Endothelial cell of umbilical vein (primary cell): Measurements from ENCODE around the gene LAMP5. TPM values are rescaled to one million over a fixed set of nuclear protein-coding genes. Genes with fewer than 3 reads are reported as not detected.

Source experiments
- BruUV-seq: library from RNA; stranded (reverse); fragments of 400-500 nt; replicated peaks from 2 replicates; lab custom pipeline; 2021; lab: Mats Ljungman, UMichigan
- CTCF ChIA-PET: fragments of 300-600, 350-600 bp; sonication (Branson Sonifier 250); formaldehyde crosslinking; loops from one replicate; lab custom pipeline; 2021; ENCODE audit warnings: antibody characterized with exemption, inconsistent platforms; lab: Charles Lee
- POLR2A ChIA-PET: fragments of 300-600, 350-600 bp; sonication (Branson Sonifier 250); formaldehyde crosslinking; loops from one replicate; lab custom pipeline; 2021; ENCODE audit warnings: antibody characterized with exemption, inconsistent platforms; lab: Charles Lee
- DNase-seq: peaks from one replicate; pipeline ENCODE4 v3.0.0-alpha.2; 2011; ENCODE audit warnings: low read depth, low spot score
- FAIRE-seq: peaks from 2 replicates; lab custom pipeline; 2011; peaks lifted over from hg19 to GRCh38; lab: Jason Lieb, UNC
- H2AFZ ChIP-seq: 2 replicates; pipeline ENCODE4 v1.6.0; 2012; ENCODE audit warnings: low read depth, low read length, control low read depth, inconsistent platforms
- H3K27ac ChIP-seq: 2 replicates; pipeline ENCODE4 v1.5.1; 2011; ENCODE audit warnings: low read depth, mild to moderate bottlenecking, control low read depth, low read length, moderate library complexity; ENCODE audit not compliant: insufficient read depth
- H3K27me3 ChIP-seq, 2 experiments: 2 replicates each; pipeline versions ENCODE4 v1.6.0 to v1.6.1; 2011; ENCODE audit warnings: low read length in 2 of 2, mixed read lengths in 1 of 2; ENCODE audit not compliant: control insufficient read depth in 2 of 2, insufficient read depth in 2 of 2
- H3K36me3 ChIP-seq, 2 experiments: 2 replicates in 1 of 2; 3 replicates in 1 of 2; pipeline ENCODE4 v1.5.1; 2011; ENCODE audit warnings: low read length in 2 of 2, mild to moderate bottlenecking in 1 of 2, moderate library complexity in 1 of 2; ENCODE audit not compliant: control insufficient read depth in 2 of 2, insufficient read depth in 2 of 2; ENCODE audit errors: extremely low read depth in 1 of 2
- H3K4me1 ChIP-seq: 3 replicates; pipeline ENCODE4 v1.5.1; 2011; ENCODE audit warnings: mild to moderate bottlenecking, low read length; ENCODE audit not compliant: control insufficient read depth, insufficient read depth; ENCODE audit errors: extremely low read depth
- H3K4me2 ChIP-seq: 2 replicates; pipeline ENCODE4 v1.6.1; 2011; ENCODE audit warnings: low read length, control low read depth, mixed read lengths; ENCODE audit not compliant: insufficient read depth
- H3K4me3 ChIP-seq, 3 experiments: fragments of 200-600 bp in 1 of 3; sonication (generic), shearing (Covaris generic) in 1 of 3; replicated peaks in 1 of 3; 2 replicates each; pipeline ENCODE4 v1.5.1; 2011 to 2016; ENCODE audit warnings: control low read depth in 3 of 3, low read length in 3 of 3, mild to moderate bottlenecking in 2 of 3, inconsistent platforms in 1 of 3, low read depth in 1 of 3, moderate library complexity in 1 of 3; ENCODE audit not compliant: insufficient read depth in 1 of 3
- H3K79me2 ChIP-seq: 2 replicates; pipeline ENCODE4 v1.6.0; 2012; ENCODE audit warnings: low read length, inconsistent platforms; ENCODE audit not compliant: control insufficient read depth, insufficient read depth
- H3K9ac ChIP-seq: replicated peaks from 2 replicates; pipeline ENCODE3; 2011; ENCODE audit warnings: low read length, control low read depth; ENCODE audit not compliant: insufficient read depth; ENCODE audit errors: extremely low read depth
- H3K9me1 ChIP-seq: replicated peaks from 3 replicates; pipeline ENCODE4 v1.6.0; 2011; ENCODE audit warnings: mild to moderate bottlenecking, low read length; ENCODE audit not compliant: control insufficient read depth, insufficient read depth; ENCODE audit errors: extremely low read depth
- H3K9me3 ChIP-seq: replicated peaks from 2 replicates; pipeline ENCODE4 v1.5.1; 2012; ENCODE audit warnings: low read length, inconsistent platforms; ENCODE audit not compliant: control insufficient read depth, insufficient read depth
- H4K20me1 ChIP-seq: replicated peaks from 2 replicates; pipeline ENCODE3; 2011; ENCODE audit warnings: mild to moderate bottlenecking, low read length; ENCODE audit not compliant: control insufficient read depth, insufficient read depth; ENCODE audit errors: extremely low read depth
- EZH2 ChIP-seq: IDR thresholded peaks from 2 replicates; pipeline ENCODE4 v1.6.1; 2012; ENCODE audit warnings: borderline replicate concordance, low read depth, mild to moderate bottlenecking, moderate library complexity, low read length, inconsistent platforms; ENCODE audit not compliant: severe bottlenecking
- FOS ChIP-seq: IDR thresholded peaks from 2 replicates; pipeline ENCODE4 v1.6.1; 2011; ENCODE audit warnings: mild to moderate bottlenecking, low read length, moderate library complexity, borderline replicate concordance; ENCODE audit not compliant: insufficient read depth
- GATA2 ChIP-seq: IDR thresholded peaks from 2 replicates; pipeline ENCODE4 v1.7.0; 2011; ENCODE audit warnings: low read depth, mild to moderate bottlenecking, moderate library complexity, mixed read lengths, low read length; ENCODE audit not compliant: insufficient read length, insufficient read depth
- JUN ChIP-seq: IDR thresholded peaks from 2 replicates; pipeline ENCODE4 v1.6.1; 2011; ENCODE audit warnings: borderline replicate concordance, low read depth; ENCODE audit not compliant: insufficient read length, insufficient read depth
- MYC ChIP-seq: IDR thresholded peaks from one replicate; pipeline ENCODE4 v1.6.1; 2011; ENCODE audit warnings: mild to moderate bottlenecking, low read depth, low read length
- POLR2A ChIP-seq: IDR thresholded peaks from 2 replicates; pipeline ENCODE4 v1.6.1; 2012; ENCODE audit warnings: low read depth, mild to moderate bottlenecking, control low read depth, low read length
- POLR2AphosphoS5 ChIP-seq: IDR thresholded peaks from 2 replicates; pipeline ENCODE4 v1.6.1; 2012; ENCODE audit warnings: low read depth, mild to moderate bottlenecking, control low read depth, low read length, moderate library complexity; ENCODE audit not compliant: insufficient read depth
- dilution Hi-C: fragments of 300-500 bp; cut with MboI; formaldehyde crosslinking; loops from one replicate; pipeline ENCODE4 v1.15.0; 2019; ENCODE audit warnings: low sequenced_read_pairs; ENCODE audit not compliant: extremely low pct_ligation_motif_present
- intact Hi-C: fragments of 100-400 bp; cut with micrococcal nuclease; formaldehyde crosslinking; loops from one replicate; pipeline ENCODE4 v1.10.0; 2022
- polyA plus RNA-seq, 4 experiments: library from polyadenylated mRNA; depleted of rRNA in 3 of 4; stranded (reverse) in 3 of 4; unstranded in 1 of 4; fragments of >200 nt; gene quantifications; 2 replicates each; pipeline versions ENCODE4 v1.2.1 to v1.2.3, GENCODE V29; 2011 to 2012; ENCODE audit warnings: missing spikeins in 1 of 4
- total RNA-seq: library from RNA; stranded (reverse); gene quantifications from 2 replicates; pipeline ENCODE4 v1.2.3, GENCODE V29; 2021
- TF ChIP-seq, protein P1 (sequence below), 2 donors: IDR thresholded peaks; 1 replicate in 1 of 2; 2 replicates in 1 of 2; pipeline ENCODE4 v1.5.1; 2011; ENCODE audit warnings: low read length in 2 of 2, mild to moderate bottlenecking in 2 of 2, moderate library complexity in 2 of 2, control low read depth in 1 of 2, inconsistent platforms in 1 of 2, low read depth in 1 of 2; ENCODE audit not compliant: insufficient read depth in 1 of 2; ENCODE audit errors: extremely low read depth in 1 of 2
- TF ChIP-seq, protein P2 (sequence below): IDR thresholded peaks from 2 replicates; pipeline ENCODE4 v1.6.1; 2011; ENCODE audit not compliant: insufficient read depth, insufficient read length

LAMP5 gene
- total and polyA plus RNA-seq, 2 donors (not counting 3 experiments of a cell fraction or from before 2014, with no cell fraction given) = not detected

GRCh38 chr20:9550871-9551270 lies 36.5 kb downstream of the LAMP5 start:
- dilution Hi-C loops = no loop called here
- FAIRE-seq = no peak
- Histone ChIP-seq H3K4me2 (no peak overlapping the region), H3K36me3 (no peaks in the 10 kb centered on the region), H3K4me3 (no peak overlapping the region), H3K27ac (no peak overlapping the region), H3K9me3 (no peaks in the 10 kb centered on the region), H2AFZ (no peak overlapping the region), H3K27me3 (peaks cover 4 to 5% of the 10 kb centered on the region in 2 experiments), H3K9ac (no peak overlapping the region), H3K79me2 (no peaks in the 10 kb centered on the region), H4K20me1 (no peaks in the 10 kb centered on the region), H3K9me1 (no peaks in the 10 kb centered on the region), H3K4me1 (no peaks in the 10 kb centered on the region)
- no peak for TF ChIP-seq GATA2
- no peak for TF ChIP-seq MYC
- TF ChIP-seq JUN = no peak
- TF ChIP-seq, protein P1, sequence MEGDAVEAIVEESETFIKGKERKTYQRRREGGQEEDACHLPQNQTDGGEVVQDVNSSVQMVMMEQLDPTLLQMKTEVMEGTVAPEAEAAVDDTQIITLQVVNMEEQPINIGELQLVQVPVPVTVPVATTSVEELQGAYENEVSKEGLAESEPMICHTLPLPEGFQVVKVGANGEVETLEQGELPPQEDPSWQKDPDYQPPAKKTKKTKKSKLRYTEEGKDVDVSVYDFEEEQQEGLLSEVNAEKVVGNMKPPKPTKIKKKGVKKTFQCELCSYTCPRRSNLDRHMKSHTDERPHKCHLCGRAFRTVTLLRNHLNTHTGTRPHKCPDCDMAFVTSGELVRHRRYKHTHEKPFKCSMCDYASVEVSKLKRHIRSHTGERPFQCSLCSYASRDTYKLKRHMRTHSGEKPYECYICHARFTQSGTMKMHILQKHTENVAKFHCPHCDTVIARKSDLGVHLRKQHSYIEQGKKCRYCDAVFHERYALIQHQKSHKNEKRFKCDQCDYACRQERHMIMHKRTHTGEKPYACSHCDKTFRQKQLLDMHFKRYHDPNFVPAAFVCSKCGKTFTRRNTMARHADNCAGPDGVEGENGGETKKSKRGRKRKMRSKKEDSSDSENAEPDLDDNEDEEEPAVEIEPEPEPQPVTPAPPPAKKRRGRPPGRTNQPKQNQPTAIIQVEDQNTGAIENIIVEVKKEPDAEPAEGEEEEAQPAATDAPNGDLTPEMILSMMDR (IDR thresholded peaks at IDR 0.05; ENCODE audit: extremely low read depth in 1 of 2, insufficient read depth in 1 of 2, low read depth in 1 of 2, low read length in 2 of 2) = no peak
- no peak for TF ChIP-seq POLR2AphosphoS5
- no peak for TF ChIP-seq FOS
- TF ChIP-seq POLR2A = no peak
- TF ChIP-seq EZH2 = no peak
- TF ChIP-seq, protein P2, sequence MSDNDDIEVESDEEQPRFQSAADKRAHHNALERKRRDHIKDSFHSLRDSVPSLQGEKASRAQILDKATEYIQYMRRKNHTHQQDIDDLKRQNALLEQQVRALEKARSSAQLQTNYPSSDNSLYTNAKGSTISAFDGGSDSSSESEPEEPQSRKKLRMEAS = no peak
- DNase-seq = no peak
- ChIA-PET POLR2A (no interaction called here), CTCF (no interaction called here)
- no TSS peak for BruUV-seq
- intact Hi-C loops = no loop called here
